Loucy (cell line): Measurements from ENCODE around the gene PYGB.

Experiments used
- H2AFZ ChIP-seq: fragments of 200-600 bp; sonication (generic); 2 replicates; pipeline ENCODE4 v1.6.0; 2016; ENCODE audit warnings: antibody characterized with exemption, mild to moderate bottlenecking, low read length, moderate library complexity
- H3F3A ChIP-seq: fragments of 200-600 bp; 2 replicates; pipeline ENCODE4 v1.6.0; 2016; ENCODE audit warnings: antibody characterized with exemption, low read depth, mild to moderate bottlenecking
- H3K27me3 ChIP-seq: fragments of 200-600 bp; sonication (generic); 2 replicates; pipeline ENCODE4 v1.6.1; 2014; ENCODE audit warnings: low read length, mild to moderate bottlenecking; ENCODE audit not compliant: insufficient read depth, poor library complexity, severe bottlenecking
- H3K36me3 ChIP-seq: fragments of 200-600 bp; sonication (generic); 2 replicates; pipeline ENCODE4 v1.6.1; 2016; ENCODE audit warnings: low read length; ENCODE audit not compliant: insufficient read depth
- H3K4me1 ChIP-seq: fragments of 200-600 bp; sonication (generic); 2 replicates; pipeline ENCODE4 v1.5.1; 2014; ENCODE audit warnings: low read length, mild to moderate bottlenecking; ENCODE audit not compliant: insufficient read depth, poor library complexity, severe bottlenecking
- H3K4me2 ChIP-seq: fragments of 200-600 bp; sonication (generic); 2 replicates; pipeline ENCODE4 v1.6.0; 2014; ENCODE audit warnings: antibody characterized with exemption, low read length, low read depth, mild to moderate bottlenecking; ENCODE audit not compliant: poor library complexity, severe bottlenecking
- H3K4me3 ChIP-seq: fragments of 200-600 bp; sonication (generic); 2 replicates; pipeline ENCODE4 v1.5.1; 2014; ENCODE audit warnings: low read length, mild to moderate bottlenecking, mixed read lengths; ENCODE audit not compliant: poor library complexity, severe bottlenecking
- H3K79me2 ChIP-seq: fragments of 200-600 bp; sonication (generic); 2 replicates; pipeline ENCODE4 v1.6.1; 2014; ENCODE audit warnings: low read length; ENCODE audit not compliant: insufficient read depth
- H3K9ac ChIP-seq: fragments of 200-600 bp; sonication (generic); 2 replicates; pipeline ENCODE4 v1.6.0; 2014; ENCODE audit warnings: mild to moderate bottlenecking, low read depth, low read length, moderate library complexity; ENCODE audit not compliant: poor library complexity, severe bottlenecking
- H3K9me2 ChIP-seq: fragments of 200-600 bp; sonication (generic); replicated peaks from 2 replicates; pipeline ENCODE4 v1.6.1; 2016; ENCODE audit warnings: low read depth, low read length, mixed read lengths
- H3K9me3 ChIP-seq: fragments of 200-600 bp; sonication (generic); 2 replicates; pipeline ENCODE4 v1.6.1; 2014; ENCODE audit warnings: mild to moderate bottlenecking, antibody characterized with exemption, low read length, low read depth; ENCODE audit not compliant: insufficient read depth
- H4K20me1 ChIP-seq: fragments of 200-600 bp; sonication (generic); 2 replicates; pipeline ENCODE4 v1.6.0; 2014; ENCODE audit warnings: antibody characterized with exemption, low read length, mild to moderate bottlenecking; ENCODE audit not compliant: insufficient read depth, poor library complexity, severe bottlenecking
- CTCF ChIP-seq: fragments of 200-600 bp; sonication (generic); conservative IDR thresholded peaks from 2 replicates; pipeline ENCODE4 v1.5.1; 2014; ENCODE audit warnings: mild to moderate bottlenecking, antibody characterized with exemption, low read length
- EZH2phosphoT487 ChIP-seq: fragments of 200-600 bp; IDR thresholded peaks from 2 replicates; pipeline ENCODE4 v1.6.1; 2018; ENCODE audit warnings: antibody characterized with exemption, mild to moderate bottlenecking, moderate library complexity, borderline replicate concordance

The PYGB gene

GRCh38 chr20:25280051-25280573 lies 32.2 kb downstream of the PYGB start:
- H3F3A ChIP-seq: no peaks in the 10 kb centered on the region
- no peak for TF ChIP-seq EZH2phosphoT487
- no peak for TF ChIP-seq CTCF
- H3K36me3 ChIP-seq: peaks cover 72% of the 10 kb centered on the region; the same call in 1 of the 2 replicates
- H3K9me3 ChIP-seq: no peaks in the 10 kb centered on the region
- H3K27me3 ChIP-seq: no peaks in the 10 kb centered on the region
- H3K4me1 ChIP-seq: no peaks in the 10 kb centered on the region
- no peak overlapping the region for H3K4me3 ChIP-seq
- no peaks in the 10 kb centered on the region for H3K9me2 ChIP-seq
- no peak overlapping the region for H2AFZ ChIP-seq
- no peaks in the 10 kb centered on the region for H4K20me1 ChIP-seq
- H3K79me2 ChIP-seq: no peaks in the 10 kb centered on the region
- no peak overlapping the region for H3K9ac ChIP-seq
- H3K4me2 ChIP-seq: no peak overlapping the region

- Histone ChIP-seq H3K79me2 (no peaks in the 10 kb centered on the region), H3F3A (no peaks in the 10 kb centered on the region), H3K4me1 (no peaks in the 10 kb centered on the region), H3K9me2 (no peaks in the 10 kb centered on the region), H3K27me3 (no peaks in the 10 kb centered on the region), H4K20me1 (no peaks in the 10 kb centered on the region), H3K9ac (no peak overlapping the region), H3K4me2 (no peak overlapping the region), H2AFZ (no peak overlapping the region), H3K9me3 (no peaks in the 10 kb centered on the region), H3K36me3 (peaks cover 71% of the 10 kb centered on the region; the same call in 1 of the 2 replicates), H3K4me3 (no peak overlapping the region)
- TF ChIP-seq EZH2phosphoT487 (no peak), CTCF (no peak)
Observed at GRCh38 chr20:25280574-25281535, 33.0 kb downstream of the PYGB start.

- no peaks in the 10 kb centered on the region for H3F3A ChIP-seq
- H3K79me2 ChIP-seq: no peaks in the 10 kb centered on the region
- H3K9me2 ChIP-seq: no peaks in the 10 kb centered on the region
- no peak overlapping the region for H3K4me3 ChIP-seq
- no peaks in the 10 kb centered on the region for H3K9me3 ChIP-seq
- H3K36me3 ChIP-seq: peaks cover 72% of the 10 kb centered on the region; the same call in 1 of the 2 replicates
- no peak overlapping the region for H2AFZ ChIP-seq
- no peaks in the 10 kb centered on the region for H3K27me3 ChIP-seq
- H3K4me1 ChIP-seq: no peaks in the 10 kb centered on the region
- H3K4me2 ChIP-seq: no peak overlapping the region
- no peaks in the 10 kb centered on the region for H4K20me1 ChIP-seq
- TF ChIP-seq EZH2phosphoT487 (no peak), CTCF (no peak)
- H3K9ac ChIP-seq: no peak overlapping the region
Observed at GRCh38 chr20:25281541-25281991, 33.7 kb downstream of the PYGB start.
